ENCODE data around the gene GCSAM. TPM values are rescaled to one million over a fixed set of nuclear protein-coding genes. Genes with fewer than 3 reads are reported as not detected.

The GCSAM gene
- total RNA-seq, 1 experiment from 2014 or later, result not detected

- no peak for TF ChIP-seq CTCF (conservative IDR thresholded peaks at IDR 0.05)
- H3K4me2 ChIP-seq (ENCODE audit: insufficient read depth, insufficient read length, low read length), result no peak overlapping the region
- peaks cover 0 to 7% (median 0%) of the 10 kb centered on the region in 3 experiments; a peak in 3 of 7 replicates for H3K36me3 Mint-ChIP-seq (ENCODE audit: insufficient read depth in 1 of 3, low read depth in 3 of 3)
- H3K18ac ChIP-seq (ENCODE audit: insufficient read length, low read depth, low read length), result no peak overlapping the region
- peaks cover 13% of the 10 kb centered on the region; the same call in 1 of the 2 replicates for H3K4me1 ChIP-seq (ENCODE audit: insufficient read depth, low read length)
- H3K23ac ChIP-seq (ENCODE audit: insufficient read length, low read depth, low read length), result no peak overlapping the region
- H3K27ac Mint-ChIP-seq, result no peak overlapping the region; a peak in 1 of 7 replicates
- no peak overlapping the region for H4K5ac ChIP-seq (ENCODE audit: insufficient read length, low read depth, low read length)
- no peaks in the 10 kb centered on the region for H4K20me1 ChIP-seq (ENCODE audit: control insufficient read depth, insufficient read depth, insufficient read length)
- no peak overlapping the region for H3K27ac ChIP-seq (ENCODE audit: insufficient read length, low read depth, low read length)
- no peaks in the 10 kb centered on the region for H3K27me3 ChIP-seq (ENCODE audit: insufficient read depth, low read length)
- no peak overlapping the region for H3T11ph ChIP-seq (ENCODE audit: low read length)
- H3K4ac ChIP-seq (ENCODE audit: low read depth, low read length), result no peak overlapping the region
- H2AFZ ChIP-seq (ENCODE audit: low read length), result no peak overlapping the region
- no peak overlapping the region for H3K4me3 Mint-ChIP-seq
- H3K56ac ChIP-seq (ENCODE audit: insufficient read length, low read depth, low read length), result no peak overlapping the region
- no peaks in the 10 kb centered on the region for H3K27me3 Mint-ChIP-seq (ENCODE audit: low read depth)
- no peak overlapping the region for H2BK15ac ChIP-seq (ENCODE audit: low read depth, low read length)
- no peak overlapping the region for H2AK5ac ChIP-seq (ENCODE audit: insufficient read length, low read length)
- H4K8ac ChIP-seq (replicated peaks; ENCODE audit: insufficient read length, low read depth, low read length), result no peak overlapping the region
- no peak for DNase-seq
- H2BK20ac ChIP-seq (ENCODE audit: low read depth, low read length, poor library complexity, severe bottlenecking), result no peak overlapping the region
- H2BK120ac ChIP-seq (ENCODE audit: low read depth, low read length, poor library complexity, severe bottlenecking), result no peak overlapping the region
- H3K79me1 ChIP-seq (ENCODE audit: insufficient read depth, low read depth, low read length, poor library complexity, severe bottlenecking), result no peaks in the 10 kb centered on the region
- no peak overlapping the region for H2BK5ac ChIP-seq (ENCODE audit: insufficient read length, low read length)
- no peak overlapping the region for H2BK12ac ChIP-seq (ENCODE audit: insufficient read length, low read depth, low read length)
- no peaks in the 10 kb centered on the region; a peak in 1 of 5 replicates for H3K9me3 Mint-ChIP-seq
- H3K9ac ChIP-seq (ENCODE audit: extremely low read depth, insufficient read length, low read length), result no peak overlapping the region
- H3K9me3 ChIP-seq (ENCODE audit: control insufficient read depth, low read depth, low read length), result no peaks in the 10 kb centered on the region
- H3K79me2 ChIP-seq (ENCODE audit: insufficient read depth, low read length), result no peaks in the 10 kb centered on the region
- H3K14ac ChIP-seq (ENCODE audit: insufficient read depth, low read length), result no peak overlapping the region
- H3K23me2 ChIP-seq (ENCODE audit: insufficient read length, low read depth, low read length, poor library complexity, severe bottlenecking), result no peaks in the 10 kb centered on the region
- no peak overlapping the region for H4K91ac ChIP-seq (ENCODE audit: insufficient read length, low read depth, low read length)
- peaks cover 52 to 53% of the 10 kb centered on the region in 2 experiments for H3K4me1 Mint-ChIP-seq
Observed at GRCh38 chr3:112122870-112123269, 10.2 kb downstream of the GCSAM start.
